ENCODE data around the gene UBE2S. TPM values are rescaled to one million over a fixed set of nuclear protein-coding genes. Genes with fewer than 3 reads are reported as not detected.

UBE2S gene
- total and polyA plus RNA-seq, 2 donors (not counting 1 experiment from before 2014, with no cell fraction given): 20.6 to 72.7 TPM

DNA sequence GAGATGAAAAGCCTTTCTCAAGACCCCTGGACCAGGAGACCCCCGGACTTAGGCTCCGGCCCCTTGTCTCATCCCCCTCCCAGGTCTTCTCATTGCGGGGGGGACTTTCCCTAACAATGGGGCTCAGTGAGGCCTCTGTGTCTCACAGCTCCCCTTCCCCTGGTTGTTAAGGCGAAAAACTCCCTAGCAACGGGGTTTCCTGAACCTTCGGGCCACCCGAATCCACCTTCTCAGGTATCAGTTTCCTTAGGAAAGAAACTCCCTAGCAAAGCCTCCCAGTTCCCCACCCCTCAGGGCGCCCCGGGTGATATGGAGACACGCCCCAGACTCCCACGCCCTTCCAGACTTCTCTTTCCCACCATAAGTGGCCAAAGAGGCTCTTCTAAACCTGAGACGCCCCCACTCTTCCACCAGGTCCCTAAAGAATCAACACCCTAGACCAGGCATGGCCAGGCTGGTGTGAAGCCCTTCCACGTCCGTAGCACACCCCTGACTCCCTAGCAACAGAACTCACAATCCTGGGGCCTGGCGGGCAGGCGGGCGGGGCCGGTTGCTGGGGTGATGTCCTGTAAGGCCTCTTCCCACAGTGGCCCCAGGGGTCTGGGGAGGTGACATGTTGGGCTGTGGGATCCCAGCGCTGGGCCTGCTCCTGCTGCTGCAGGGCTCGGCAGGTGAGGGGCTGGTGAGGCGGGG is 31.2 kb downstream of the UBE2S start, which contains the start of gene TMEM190:
Gene TMEM190, plus strand, starts transcription at position 586 of the 693 bp plus-strand sequence. Its CDS starts 28 bp downstream, at position 614.
- H3K4me2 ChIP-seq (replicated peaks; ENCODE audit: low read depth, low read length, poor library complexity, severe bottlenecking): no peak within 1 kb of the TSS
- no peak for TF ChIP-seq EZH2 (IDR thresholded peaks at IDR 0.05; ENCODE audit: borderline replicate concordance, insufficient read depth, low read depth, low read length, poor library complexity, severe bottlenecking)
- peaks cover 19% of the 10 kb centered on the region for H3K27me3 Mint-ChIP-seq
- no peaks in the 10 kb centered on the region for H3K9me3 Mint-ChIP-seq (ENCODE audit: insufficient read depth)
- DNase-seq: no peak
- H3K27ac Mint-ChIP-seq: no peak within 1 kb of the TSS
- CTCF ChIA-PET: no interaction called here
- H3K9ac ChIP-seq (ENCODE audit: low read length): no peak within 1 kb of the TSS
- no peak within 1 kb of the TSS for H2AFZ ChIP-seq (ENCODE audit: insufficient read depth, low read depth, low read length, poor library complexity, severe bottlenecking)
- H3K9me3 ChIP-seq (ENCODE audit: control extremely low read depth in 1 of 3, control insufficient read depth in 2 of 3, insufficient read depth in 1 of 3, low read length in 2 of 3): peaks cover 0 to 11% (median 0%) of the 10 kb centered on the region in 3 donors
- no peaks in the 10 kb centered on the region for H4K20me1 ChIP-seq (ENCODE audit: control insufficient read depth, insufficient read depth, low read length, poor library complexity, severe bottlenecking)
- H3K79me2 ChIP-seq (ENCODE audit: control insufficient read depth, insufficient read depth, low read length): no peaks in the 10 kb centered on the region
- no peaks in the 10 kb centered on the region for H3K4me1 ChIP-seq (ENCODE audit: control insufficient read depth in 2 of 2, insufficient read depth in 2 of 2, low read length in 2 of 2)
- H3K36me3 ChIP-seq (replicated peaks in 1 of 2; ENCODE audit: control extremely low read depth in 1 of 2, control insufficient read depth in 1 of 2, extremely low read depth in 1 of 2, insufficient read depth in 2 of 2, low read length in 1 of 2): no peaks in the 10 kb centered on the region
- ATAC-seq (ENCODE audit: low read depth): no peak
- no peak within 1 kb of the TSS for H3K4me3 Mint-ChIP-seq
- POLR2A ChIA-PET: interaction anchor here (0.6 kb wide), 1 partner anchor 38 kb away, joined by 3 read pairs; no protein-coding TSS in a partner anchor
- 59% methylated on average over 20 of the region's 21 CpGs for WGBS (ENCODE audit: insufficient coverage)
- H3K27ac ChIP-seq (ENCODE audit: low read length in 2 of 2): no peak within 1 kb of the TSS
- intact Hi-C loops (cut with micrococcal nuclease): no loop called here
- H3K4me1 Mint-ChIP-seq: no peaks in the 10 kb centered on the region
- H3K27me3 ChIP-seq (replicated peaks in 1 of 4; ENCODE audit: control extremely low read depth in 1 of 4, control insufficient read depth in 3 of 4, insufficient read depth in 4 of 4, low read length in 3 of 4): peaks cover 0 to 48% (median 17%) of the 10 kb centered on the region in 4 experiments
- no peak within 1 kb of the TSS for H3K4me3 ChIP-seq (ENCODE audit: control extremely low read depth in 1 of 5, extremely low read depth in 1 of 5, insufficient read depth in 1 of 5, low read depth in 2 of 5, low read length in 4 of 5)

DNA sequence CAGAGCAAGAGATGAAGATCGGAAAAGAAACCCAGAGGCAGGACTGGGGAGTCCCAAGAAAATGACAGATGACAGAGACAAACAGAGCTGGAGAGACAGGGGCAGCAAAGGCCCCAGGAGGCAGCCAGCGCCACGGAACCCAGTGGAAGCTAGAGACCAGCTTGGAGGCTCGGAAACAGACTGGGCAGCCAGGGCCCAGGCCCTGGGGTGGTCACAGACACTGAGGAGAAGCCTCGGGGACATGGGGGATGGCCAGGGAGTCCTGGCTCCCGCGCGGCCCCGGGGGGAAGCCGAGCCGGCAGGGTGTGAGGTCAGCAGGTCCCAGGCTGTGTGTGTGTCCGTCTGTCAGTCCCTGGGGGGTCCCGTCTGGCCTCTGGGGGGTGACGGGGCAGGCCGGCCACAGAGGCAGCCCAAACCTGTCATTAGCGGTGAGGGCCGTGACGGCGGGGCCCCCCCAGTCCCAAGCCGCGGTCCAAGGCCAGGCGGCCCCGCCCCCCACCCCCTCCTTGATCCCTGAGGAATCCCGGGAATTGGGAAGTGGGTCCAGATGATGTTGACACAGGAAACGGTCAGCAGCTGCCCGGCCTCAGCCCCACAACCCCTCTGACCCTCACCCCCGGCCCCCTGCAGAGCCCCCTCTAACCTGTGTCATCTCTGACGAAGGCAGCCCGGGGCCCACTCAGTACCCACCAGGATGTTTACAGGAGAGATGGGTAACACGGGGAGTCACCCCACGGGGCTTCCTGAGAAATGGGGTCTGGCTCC is 33.4 kb downstream of the UBE2S start:
- Histone ChIP-seq H3K36me3 (replicated peaks in 1 of 2; ENCODE audit: control extremely low read depth in 1 of 2, control insufficient read depth in 1 of 2, extremely low read depth in 1 of 2, insufficient read depth in 2 of 2, low read length in 1 of 2) (no peaks in the 10 kb centered on the region), H3K4me3 (ENCODE audit: control extremely low read depth in 1 of 5, extremely low read depth in 1 of 5, insufficient read depth in 1 of 5, low read depth in 2 of 5, low read length in 4 of 5) (no peak overlapping the region), H3K4me2 (replicated peaks; ENCODE audit: low read depth, low read length, poor library complexity, severe bottlenecking) (no peak overlapping the region), H3K9ac (ENCODE audit: low read length) (no peak overlapping the region), H3K27me3 (replicated peaks in 1 of 4; ENCODE audit: control extremely low read depth in 1 of 4, control insufficient read depth in 3 of 4, insufficient read depth in 4 of 4, low read length in 3 of 4) (peaks cover 0 to 65% (median 27%) of the 10 kb centered on the region in 4 experiments), H3K27ac (ENCODE audit: low read length in 2 of 2) (no peak overlapping the region), H4K20me1 (ENCODE audit: control insufficient read depth, insufficient read depth, low read length, poor library complexity, severe bottlenecking) (no peaks in the 10 kb centered on the region), H3K9me3 (ENCODE audit: control extremely low read depth in 1 of 3, control insufficient read depth in 2 of 3, insufficient read depth in 1 of 3, low read length in 2 of 3) (peaks cover 0 to 16% (median 0%) of the 10 kb centered on the region in 3 donors), H2AFZ (ENCODE audit: insufficient read depth, low read depth, low read length, poor library complexity, severe bottlenecking) (no peak overlapping the region), H3K4me1 (ENCODE audit: control insufficient read depth in 2 of 2, insufficient read depth in 2 of 2, low read length in 2 of 2) (peaks cover 9 to 10% of the 10 kb centered on the region in 2 donors), H3K79me2 (ENCODE audit: control insufficient read depth, insufficient read depth, low read length) (no peaks in the 10 kb centered on the region)
- ATAC-seq (ENCODE audit: low read depth) (no peak), DNase-seq (no peak)
- TF ChIP-seq EZH2 (IDR thresholded peaks at IDR 0.05; ENCODE audit: borderline replicate concordance, insufficient read depth, low read depth, low read length, poor library complexity, severe bottlenecking): no peak
- Mint-ChIP-seq H3K4me1 (peaks cover 9% of the 10 kb centered on the region), H3K27ac (no peak overlapping the region), H3K27me3 (peaks cover 31% of the 10 kb centered on the region), H3K4me3 (no peak overlapping the region), H3K9me3 (ENCODE audit: insufficient read depth) (no peaks in the 10 kb centered on the region)
- 38% methylated on average over 26 of the region's 31 CpGs for WGBS (ENCODE audit: insufficient coverage)
- intact Hi-C loops (cut with micrococcal nuclease): no loop called here
- ChIA-PET CTCF (interaction anchor here (0.9 kb wide), 1 partner anchor 10 kb away, joined by 3 read pairs; no protein-coding TSS in a partner anchor), POLR2A (interaction anchor here (0.6 to 0.7 kb wide), 2 partner anchors 91 to 499 kb away, joined by 3 to 4 read pairs; partner anchors contain the start of gene BRSK1)
